ENCODE results near the gene PTPRD. TPM values are rescaled to one million over a fixed set of nuclear protein-coding genes. Genes with fewer than 3 reads are reported as not detected.

Gene PTPRD
- total RNA-seq, 1 experiment from 2014 or later: 32.5 TPM

DNA sequence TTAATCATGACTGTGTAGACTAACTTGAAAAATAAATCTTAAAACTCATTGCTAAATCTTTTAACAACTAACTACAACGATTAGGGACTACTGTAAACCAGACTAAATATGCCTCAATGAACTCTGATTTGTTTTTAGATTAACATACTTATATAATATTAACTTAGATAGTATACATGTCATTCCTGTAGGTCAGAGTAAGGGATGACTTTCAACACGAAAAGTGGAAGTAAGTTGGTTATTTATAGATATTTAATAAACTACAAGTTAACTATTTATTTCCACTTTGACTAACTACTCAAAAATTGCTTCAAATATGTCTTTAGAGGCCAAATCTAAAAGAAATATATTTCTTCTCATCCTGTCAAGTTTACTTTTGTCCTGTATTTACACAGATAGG is 795.6 kb downstream of the PTPRD start:
- no CpG with 5 or more reads among the region's 2 CpGs for WGBS (ENCODE audit: extremely low coverage, insufficient read length, low lambda C conversion rate)

More for the DNA sequence above, 795.6 kb downstream of the PTPRD start:
- Histone ChIP-seq H3K4ac (ENCODE audit: low read depth, low read length) (no peak overlapping the region), H3K79me1 (ENCODE audit: insufficient read depth, low read depth, low read length, poor library complexity, severe bottlenecking) (no peaks in the 10 kb centered on the region), H3K79me2 (ENCODE audit: insufficient read depth, low read length) (no peaks in the 10 kb centered on the region), H3K9me3 (ENCODE audit: control insufficient read depth, low read depth, low read length) (no peaks in the 10 kb centered on the region), H2BK12ac (ENCODE audit: insufficient read length, low read depth, low read length) (no peak overlapping the region), H4K20me1 (ENCODE audit: control insufficient read depth, insufficient read depth, insufficient read length) (no peaks in the 10 kb centered on the region), H2BK5ac (ENCODE audit: insufficient read length, low read length) (no peak overlapping the region), H3K9ac (ENCODE audit: extremely low read depth, insufficient read length, low read length) (no peak overlapping the region), H3K23me2 (ENCODE audit: insufficient read length, low read depth, low read length, poor library complexity, severe bottlenecking) (no peaks in the 10 kb centered on the region), H3K18ac (ENCODE audit: insufficient read length, low read depth, low read length) (no peak overlapping the region), H4K91ac (ENCODE audit: insufficient read length, low read depth, low read length) (no peak overlapping the region), H3K27ac (ENCODE audit: insufficient read length, low read depth, low read length) (no peak overlapping the region), H4K8ac (replicated peaks; ENCODE audit: insufficient read length, low read depth, low read length) (no peak overlapping the region), H4K5ac (ENCODE audit: insufficient read length, low read depth, low read length) (no peak overlapping the region), H3K23ac (ENCODE audit: insufficient read length, low read depth, low read length) (no peak overlapping the region), H3K4me2 (ENCODE audit: insufficient read depth, insufficient read length, low read length) (no peak overlapping the region), H2BK20ac (ENCODE audit: low read depth, low read length, poor library complexity, severe bottlenecking) (no peak overlapping the region), H3K14ac (ENCODE audit: insufficient read depth, low read length) (no peak overlapping the region), H2BK120ac (ENCODE audit: low read depth, low read length, poor library complexity, severe bottlenecking) (no peak overlapping the region), H2AFZ (ENCODE audit: low read length) (no peak overlapping the region), H3T11ph (ENCODE audit: low read length) (no peak overlapping the region), H3K56ac (ENCODE audit: insufficient read length, low read depth, low read length) (no peak overlapping the region), H2BK15ac (ENCODE audit: low read depth, low read length) (no peak overlapping the region), H3K4me1 (ENCODE audit: insufficient read depth, low read length) (no peaks in the 10 kb centered on the region), H2AK5ac (ENCODE audit: insufficient read length, low read length) (no peak overlapping the region), H3K27me3 (ENCODE audit: insufficient read depth, low read length) (no peaks in the 10 kb centered on the region)
- TF ChIP-seq, protein P1, sequence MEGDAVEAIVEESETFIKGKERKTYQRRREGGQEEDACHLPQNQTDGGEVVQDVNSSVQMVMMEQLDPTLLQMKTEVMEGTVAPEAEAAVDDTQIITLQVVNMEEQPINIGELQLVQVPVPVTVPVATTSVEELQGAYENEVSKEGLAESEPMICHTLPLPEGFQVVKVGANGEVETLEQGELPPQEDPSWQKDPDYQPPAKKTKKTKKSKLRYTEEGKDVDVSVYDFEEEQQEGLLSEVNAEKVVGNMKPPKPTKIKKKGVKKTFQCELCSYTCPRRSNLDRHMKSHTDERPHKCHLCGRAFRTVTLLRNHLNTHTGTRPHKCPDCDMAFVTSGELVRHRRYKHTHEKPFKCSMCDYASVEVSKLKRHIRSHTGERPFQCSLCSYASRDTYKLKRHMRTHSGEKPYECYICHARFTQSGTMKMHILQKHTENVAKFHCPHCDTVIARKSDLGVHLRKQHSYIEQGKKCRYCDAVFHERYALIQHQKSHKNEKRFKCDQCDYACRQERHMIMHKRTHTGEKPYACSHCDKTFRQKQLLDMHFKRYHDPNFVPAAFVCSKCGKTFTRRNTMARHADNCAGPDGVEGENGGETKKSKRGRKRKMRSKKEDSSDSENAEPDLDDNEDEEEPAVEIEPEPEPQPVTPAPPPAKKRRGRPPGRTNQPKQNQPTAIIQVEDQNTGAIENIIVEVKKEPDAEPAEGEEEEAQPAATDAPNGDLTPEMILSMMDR (conservative IDR thresholded peaks at IDR 0.05): no peak
- DNase-seq: no peak
- H3K4me1 Mint-ChIP-seq: no peaks in the 10 kb centered on the region
- H3K36me3 Mint-ChIP-seq (ENCODE audit: insufficient read depth in 1 of 3, low read depth in 3 of 3): no peaks in the 10 kb centered on the region
- no peak overlapping the region for H3K27ac Mint-ChIP-seq
- H3K27me3 Mint-ChIP-seq (ENCODE audit: low read depth): no peaks in the 10 kb centered on the region
- H3K4me3 Mint-ChIP-seq: no peak overlapping the region
- no peaks in the 10 kb centered on the region for H3K9me3 Mint-ChIP-seq

All from H9 (cell line).